GM12878 (cell line): ENCODE data around the gene STAMBP. TPM values are rescaled to one million over a fixed set of nuclear protein-coding genes. Genes with fewer than 3 reads are reported as not detected.
A peak's percentile ranks its signal among the peaks of the same experiment; 100 is the strongest.

ENCODE experiments used
- ATAC-seq: fragments of 200-7000 bp; cut with Tn5 transposase; 3 replicates; pipeline ENCODE4 v1.9.1; 2020; ENCODE audit warnings: mild to moderate bottlenecking, moderate library complexity
- Bru-seq: library from RNA; stranded (reverse); fragments of 400-500 nt; gene quantifications from one replicate; lab custom pipeline; 2021; lab: Mats Ljungman, UMichigan
- BruChase-seq, 2 experiments: library from RNA; stranded (reverse); fragments of 400-500 nt; gene quantifications; one replicate each; lab custom pipeline; 2021; lab: Mats Ljungman, UMichigan
- BruUV-seq: library from RNA; stranded (reverse); fragments of 400-500 nt; replicated peaks from 2 replicates; lab custom pipeline; 2021; lab: Mats Ljungman, UMichigan
- CTCF ChIA-PET: fragments of 300-600 bp; sonication (Branson Sonifier 250); formaldehyde crosslinking; extraction: SDS; loops from one replicate; lab custom pipeline; 2021; ENCODE audit warnings: inconsistent platforms; lab: Yijun Ruan, JAX
- POLR2A ChIA-PET: fragments of 350-600 bp; formaldehyde crosslinking; extraction: SDS; loops from one replicate; lab custom pipeline; 2021; ENCODE audit warnings: inconsistent platforms; lab: Charles Lee
- RAD21 ChIA-PET: fragments of 300-600 bp; sonication (Branson Sonifier 250); formaldehyde crosslinking; loops from one replicate; lab custom pipeline; 2023; ENCODE audit warnings: antibody characterized with exemption; ENCODE audit not compliant: unreplicated experiment; lab: Charles Lee
- SMC1A ChIA-PET: fragments of 300-600 bp; sonication (Branson Sonifier 250); formaldehyde crosslinking; loops from one replicate; lab custom pipeline; 2023; ENCODE audit not compliant: unreplicated experiment, uncharacterized antibody; lab: Charles Lee
- DNase-seq: peaks from one replicate; pipeline ENCODE4 v3.0.0-alpha.2; 2011; ENCODE audit warnings: low read depth, low spot score
- FAIRE-seq: peaks from 3 replicates; lab custom pipeline; 2011; peaks lifted over from hg19 to GRCh38; lab: Jason Lieb, UNC
- H2AFZ ChIP-seq: 2 replicates; pipeline ENCODE4 v1.6.0; 2011; ENCODE audit warnings: low read depth, low read length, control low read depth; ENCODE audit not compliant: control insufficient read depth
- H3K27ac ChIP-seq: 2 replicates; pipeline ENCODE4 v1.5.1; 2011; ENCODE audit warnings: control low read depth; ENCODE audit not compliant: control insufficient read depth, insufficient read depth
- H3K27me3 ChIP-seq, 2 experiments: replicated peaks in 1 of 2; 2 replicates each; pipeline versions ENCODE4 v1.6.0 to v1.6.1; 2011; ENCODE audit warnings: low read length in 1 of 2; ENCODE audit not compliant: control insufficient read depth in 2 of 2, insufficient read depth in 2 of 2
- H3K36me3 ChIP-seq, 2 experiments: 2 replicates each; pipeline ENCODE4 v1.5.1; 2011; ENCODE audit warnings: low read length in 1 of 2; ENCODE audit not compliant: control insufficient read depth in 2 of 2, insufficient read depth in 2 of 2
- H3K4me1 ChIP-seq: 2 replicates; pipeline ENCODE4 v1.6.1; 2011; ENCODE audit warnings: mild to moderate bottlenecking, low read length, moderate library complexity, mixed read lengths; ENCODE audit not compliant: control insufficient read depth, insufficient read depth
- H3K4me2 ChIP-seq: 2 replicates; pipeline ENCODE4 v1.6.0; 2011; ENCODE audit warnings: control low read depth; ENCODE audit not compliant: control insufficient read depth, insufficient read depth
- H3K4me3 ChIP-seq: fragments of 200-600 bp; sonication (generic); 2 replicates; pipeline ENCODE4 v1.5.1; 2016
- H3K79me2 ChIP-seq: 2 replicates; pipeline ENCODE4 v1.6.0; 2011; ENCODE audit warnings: low read length; ENCODE audit not compliant: control insufficient read depth, insufficient read depth
- H3K9ac ChIP-seq: 2 replicates; pipeline ENCODE4 v1.8.0; 2011; ENCODE audit warnings: low read length, control low read depth, mixed read lengths; ENCODE audit not compliant: control insufficient read depth, insufficient read depth
- H3K9me3 ChIP-seq: replicated peaks from 3 replicates; pipeline ENCODE4 v1.5.1; 2011; ENCODE audit warnings: mild to moderate bottlenecking, low read length; ENCODE audit not compliant: control insufficient read depth, insufficient read depth
- H4K20me1 ChIP-seq: 2 replicates; pipeline ENCODE4 v1.6.0; 2011; ENCODE audit not compliant: control insufficient read depth, insufficient read depth
- CREB1 ChIP-seq: IDR thresholded peaks from 2 replicates; pipeline ENCODE4 v1.6.1; 2012; ENCODE audit warnings: low read depth, mild to moderate bottlenecking, inconsistent platforms
- CUX1 ChIP-seq: IDR thresholded peaks from 2 replicates; pipeline ENCODE4 v1.6.1; 2012; ENCODE audit warnings: improper control_type of control experiment, low read depth, low read length; ENCODE audit not compliant: insufficient replicate concordance
- FOS ChIP-seq: IDR thresholded peaks from 3 replicates; pipeline ENCODE4 v1.6.1; 2011; ENCODE audit warnings: borderline replicate concordance; ENCODE audit not compliant: insufficient read length; ENCODE audit errors: extremely low read depth
- GATAD2B ChIP-seq: fragments of 450-650 bp; conservative IDR thresholded peaks from 2 replicates; pipeline ENCODE4 v1.6.1; 2017; ENCODE audit warnings: low read depth, mild to moderate bottlenecking, moderate library complexity
- IRF3 ChIP-seq: fragments of 450-650 bp; IDR thresholded peaks from 2 replicates; pipeline ENCODE4 v1.6.1; 2014; ENCODE audit warnings: mild to moderate bottlenecking
- NR2C2 ChIP-seq: IDR thresholded peaks from 2 replicates; pipeline ENCODE4 v1.6.1; 2011; ENCODE audit warnings: borderline replicate concordance, low read depth; ENCODE audit not compliant: control insufficient read depth, insufficient read length
- SMARCA5 ChIP-seq: fragments of 450-650 bp; IDR thresholded peaks from 2 replicates; pipeline ENCODE4 v1.6.1; 2017; ENCODE audit warnings: mild to moderate bottlenecking
- SPI1 ChIP-seq: IDR thresholded peaks from 2 replicates; pipeline ENCODE4 v1.6.1; 2011; ENCODE audit warnings: low read depth, mild to moderate bottlenecking, low read length, moderate library complexity, borderline replicate concordance; ENCODE audit not compliant: insufficient read depth
- TCF7 ChIP-seq: IDR thresholded peaks from 2 replicates; pipeline ENCODE4 v1.6.1; 2014; ENCODE audit warnings: antibody characterized with exemption, borderline replicate concordance
- ZNF207 ChIP-seq: fragments of 450-650 bp; IDR thresholded peaks from 2 replicates; pipeline ENCODE4 v1.6.1; 2014; ENCODE audit warnings: antibody characterized with exemption, mild to moderate bottlenecking, borderline replicate concordance
- WGBS: methylation state at CpG from one replicate; pipeline ENCODE4 v1.1.6; 2016; ENCODE audit warnings: low lambda C conversion rate; ENCODE audit not compliant: insufficient replicate concordance, insufficient coverage; ENCODE audit errors: missing lambda C conversion rate; 5-methylcytosine and 5-hydroxymethylcytosine counted together
- in situ Hi-C: fragments of 300-500 bp; cut with MboI; formaldehyde crosslinking; loops from 9 replicates; pipeline ENCODE4 v1.14.3; 2018; ENCODE audit warnings: mixed read lengths
- intact Hi-C: fragments of 100-400 bp; cut with micrococcal nuclease; formaldehyde crosslinking; loops from one replicate; pipeline ENCODE4 v1.14.2; 2022; ENCODE audit not compliant: unreplicated experiment
- long read RNA-seq, 2 experiments: library from polyadenylated mRNA; unstranded; transcript quantifications; one replicate each; pipeline ENCODE4 v2.0.0, GENCODE V29; 2019 to 2020
- polyA minus RNA-seq, 3 experiments: library from RNA; depleted of rRNA, polyadenylated mRNA; stranded (reverse); fragments of >200 nt; gene quantifications; 2 replicates each; pipeline ENCODE4 v1.2.3, GENCODE V29; 2011
- polyA plus RNA-seq, 11 experiments: library from polyadenylated mRNA; depleted of rRNA in 4 of 11; unstranded in 6 of 11; stranded (reverse) in 5 of 11; fragments of >200 nt; fragmentation: Nextera tagmentation in 4 of 11; fragmentation: Illumina TruSeq in 1 of 11; extraction: Ambion mirVana in 4 of 11; extraction: Trizol in 1 of 11; gene quantifications; 1 replicate in 1 of 11; 2 replicates in 10 of 11; pipeline versions ENCODE4 v1.2.1 to v1.2.3, GENCODE V29; 2011 to 2016; ENCODE audit warnings: inconsistent platforms in 2 of 11, missing spikeins in 2 of 11, low read depth in 1 of 11
- total RNA-seq, 4 experiments: library from RNA; depleted of rRNA in 3 of 4; stranded (reverse); fragments of >200 nt in 3 of 4; fragmentation: Illumina TruSeq in 1 of 4; extraction: Trizol in 1 of 4; gene quantifications; 2 replicates each; pipeline versions ENCODE4 v1.2.1 to v1.2.3, GENCODE V29; 2013 to 2021

The STAMBP gene
- 34.9 and 38.9 TPM in 2 replicates for total RNA-seq (2013; cell fraction: nucleolus; rRNA removed)
- total RNA-seq (2014; rRNA removed) (38.9 and 49.9 TPM in 2 replicates), total RNA-seq (2014; rRNA removed; fragmentation: Illumina TruSeq; extraction: Trizol) (50.1 and 53.3 TPM in 2 replicates), total RNA-seq (2021) (44.0 and 45.0 TPM in 2 replicates), polyA plus RNA-seq (2011; rRNA removed) (84.1 and 101 TPM in 2 replicates), polyA plus RNA-seq (2014; fragmentation: Illumina TruSeq; extraction: Trizol) (77.8 and 108 TPM in 2 replicates), polyA plus RNA-seq (2014; fragmentation: Nextera tagmentation; extraction: Ambion mirVana) (10 to 100 TPM; 67.3 to 72.2 TPM), polyA plus RNA-seq (2014; rRNA removed) (43.1 and 51.9 TPM in 2 replicates), polyA plus RNA-seq (2016; fragmentation: Nextera tagmentation; extraction: Ambion mirVana) (10 to 100 TPM; 82.2 to 83.2 TPM), polyA minus RNA-seq (2011; rRNA and poly(A)+ RNA removed) (57.1 and 66.7 TPM in 2 replicates), Bru-seq, nascent RNA (percentile 77 among the genes with signal in this experiment), BruChase-seq, experiment 1, labeled RNA remaining after a 6-hour chase (percentile 81 among the genes with signal in this experiment), BruChase-seq, experiment 2, labeled RNA remaining after a 2-hour chase (percentile 79 among the genes with signal in this experiment)
- polyA plus RNA-seq (2011; ENCODE audit: low read depth): 22.9 TPM
- polyA plus RNA-seq (2011; cell fraction: cytosol; rRNA removed): 68.4 and 74.4 TPM in 2 replicates
- polyA plus RNA-seq (2011; cell fraction: nucleus; rRNA removed): 50.3 and 76.3 TPM in 2 replicates
- polyA plus RNA-seq (2012): 43.4 and 56.6 TPM in 2 replicates
- 17.5 and 19.5 TPM in 2 replicates for polyA minus RNA-seq (2011; cell fraction: cytosol; rRNA and poly(A)+ RNA removed)
- polyA minus RNA-seq (2011; cell fraction: nucleus; rRNA and poly(A)+ RNA removed): 16.3 and 20.9 TPM in 2 replicates
- long read RNA-seq, experiment 1, full-length matches to known transcripts: 20 of 39 reads
- long read RNA-seq, experiment 1, partial matches to known transcripts: 14 of 39 reads
- long read RNA-seq, experiment 1, other reads (novel, unspliced or antisense): 5 of 39 reads
- long read RNA-seq, experiment 2, full-length matches to known transcripts: 104 of 183 reads
- long read RNA-seq, experiment 2, partial matches to known transcripts: 44 of 183 reads
- long read RNA-seq, experiment 2, other reads (novel, unspliced or antisense): 35 of 183 reads

- peaks cover 3% of the 10 kb centered on the region for H3K9me3 ChIP-seq
- H4K20me1 ChIP-seq: no peaks in the 10 kb centered on the region
- in situ Hi-C loops (loop anchor here (10.0 kb wide), 1 partner anchor 566 kb away; no protein-coding TSS in a partner anchor), intact Hi-C loops (loop anchor here (1.0 to 10.0 kb wide), 6 partner anchors 144 to 506 kb away; partner anchors contain the start of gene TET3)
- peak within 1 kb of the TSS; percentile 89 for H3K9ac ChIP-seq
- H3K79me2 ChIP-seq: peaks cover 23% of the 10 kb centered on the region
- H3K36me3 ChIP-seq: peaks cover 0 to 4% of the 10 kb centered on the region in 2 experiments; a peak in 2 of 4 replicates
- ChIA-PET CTCF (interaction anchor here (0.5 to 8.9 kb wide), 39 partner anchors 9 to 760 kb away, joined by 3 to 191 read pairs (median 3); partner anchors contain the start of gene BOLA3), RAD21 (interaction anchor here (0.6 to 8.4 kb wide), 24 partner anchors 11 to 757 kb away, joined by 3 to 96 read pairs (median 4); partner anchors contain the start of genes BOLA3, MOB1A and TPRKB), POLR2A (interaction anchor here (0.5 to 1.8 kb wide), 13 partner anchors 92 to 506 kb away, joined by 3 to 12 read pairs (median 4); partner anchors contain the start of genes BOLA3, MOB1A and TPRKB), SMC1A (interaction anchor here (0.5 to 7.3 kb wide), 40 partner anchors 9 to 756 kb away, joined by 3 to 53 read pairs (median 3); partner anchors contain the start of gene TPRKB)
- H3K27ac ChIP-seq: peak within 1 kb of the TSS; percentile 94
- DNase-seq (peak; percentile 87), FAIRE-seq (peak; percentile 94), ATAC-seq (peak; percentile 89)
- H3K4me1 ChIP-seq: peaks cover 7% of the 10 kb centered on the region; the same call in 1 of the 2 replicates
- peak within 1 kb of the TSS; percentile 96 for H3K4me3 ChIP-seq
- TSS peak; percentile 84 for BruUV-seq
- WGBS: under 1% methylated on average over 47 of the region's 48 CpGs
- peak within 1 kb of the TSS; percentile 85 for H3K4me2 ChIP-seq
- no peaks in the 10 kb centered on the region for H3K27me3 ChIP-seq
- peak within 1 kb of the TSS; percentile 97 for H2AFZ ChIP-seq
- TF ChIP-seq GATAD2B: peak; percentile 93
- no peak for TF ChIP-seq TCF7
- no peak for TF ChIP-seq NR2C2
- peak; percentile 48 for TF ChIP-seq CUX1
- 0 out of 2 replicates have a peak, but pooled peaks have one; percentile 21 for TF ChIP-seq SPI1
- peak; percentile 12 for TF ChIP-seq FOS
- TF ChIP-seq CREB1: peak; percentile 93
- TF ChIP-seq SMARCA5: 0 out of 2 replicates have a peak, but pooled peaks have one; percentile 65
- 0 out of 2 replicates have a peak, but pooled peaks have one; percentile 33 for TF ChIP-seq IRF3
- TF ChIP-seq ZNF207: no peak; the same call in 1 of the 2 replicates
Measured at GRCh38 chr2:73828818-73829570, at the start of gene STAMBP. TSS of gene STAMBP (plus strand) at chr2:73828961. CDS start at chr2:73830857, 1,896 bp downstream.
